Activated gamma-delta T cell (primary cell): ENCODE measurements around the gene NEUROD2.

Experiments
- DNase-seq: peaks from one replicate; lab custom pipeline; 2025; lab: John Stamatoyannopoulos, UW

NEUROD2 gene

DNA sequence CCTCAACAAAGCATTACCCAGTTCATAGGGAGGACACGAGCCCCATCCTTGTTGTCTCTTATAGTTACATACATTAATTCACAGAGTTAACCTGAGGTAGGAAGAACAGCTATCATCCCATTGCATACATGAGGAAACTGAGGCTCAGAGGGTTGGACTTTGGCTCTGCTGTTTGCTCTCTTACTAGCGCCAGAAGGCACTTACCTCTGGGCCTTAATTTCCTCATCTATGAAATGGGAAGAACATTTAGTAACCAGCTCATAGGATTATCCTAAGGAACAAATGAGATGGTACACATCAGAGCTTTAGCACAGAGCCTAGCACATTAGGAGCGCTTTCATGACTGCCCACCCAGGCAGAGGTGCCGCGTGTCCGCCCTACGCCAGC lies 27.6 kb downstream of the NEUROD2 start:
- DNase-seq, result no peak

DNA sequence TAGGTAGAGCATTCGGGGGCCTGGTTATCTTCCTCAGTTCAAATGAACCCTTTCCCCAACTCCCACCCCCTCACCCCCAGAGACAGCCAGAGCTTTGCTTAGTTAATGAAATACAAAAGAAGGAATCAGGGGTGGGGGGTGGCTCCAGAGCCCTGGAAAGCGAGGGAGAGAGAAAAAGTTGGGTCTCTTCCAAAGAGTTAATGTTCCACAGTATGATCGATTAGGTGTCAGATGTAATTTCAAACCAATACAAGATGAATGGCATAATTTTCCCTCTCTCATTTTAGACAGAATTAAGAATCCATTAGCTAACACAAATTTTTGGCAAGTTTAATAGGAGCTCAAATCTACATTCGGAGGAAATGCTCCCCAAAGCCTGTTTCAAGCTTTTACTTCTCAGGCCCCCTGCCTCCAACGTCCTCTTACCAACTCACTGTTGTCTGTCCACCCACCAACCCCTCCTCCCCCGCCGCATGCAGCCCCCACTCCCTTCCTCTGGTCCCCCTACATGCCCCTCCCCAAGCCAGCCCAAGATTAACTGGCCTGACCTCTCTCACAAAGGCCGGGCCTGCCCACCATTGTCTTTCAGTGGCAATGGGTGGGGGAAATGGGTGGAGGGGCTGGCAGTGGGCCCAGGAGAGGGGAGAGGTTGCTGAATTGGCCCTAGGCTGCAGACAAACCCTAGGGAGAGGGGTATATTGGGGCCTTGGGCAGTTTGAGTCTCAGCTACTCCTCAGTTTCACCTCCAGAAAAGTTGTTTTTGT lies 28.2 kb downstream of the NEUROD2 start:
- DNase-seq, result no peak

GRCh38 chr17:39578272-39578671 lies 29.4 kb downstream of the NEUROD2 start:
- no peak for DNase-seq

DNA sequence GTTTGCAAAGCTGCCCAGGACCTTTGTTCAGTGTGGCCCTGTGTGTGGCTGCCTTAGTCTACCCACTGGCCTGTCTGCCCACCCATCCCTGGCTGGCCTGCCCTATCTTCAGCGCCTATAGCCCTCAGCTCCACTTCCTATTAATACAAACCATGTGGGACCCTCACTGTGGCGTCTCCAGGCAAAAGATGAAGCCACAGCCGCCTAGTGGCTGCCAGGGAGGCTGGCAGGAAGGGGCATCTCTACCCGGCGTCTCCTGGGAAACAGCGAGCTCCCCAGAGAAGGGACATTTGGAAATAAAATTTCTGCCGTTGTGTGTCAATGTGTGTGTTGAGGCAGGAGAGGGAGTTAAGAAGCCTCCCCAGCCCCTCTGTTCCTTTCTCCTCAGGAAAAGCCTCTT lies 31.5 kb downstream of the NEUROD2 start:
- DNase-seq, result no peak

GRCh38 chr17:39573447-39574298 lies 34.0 kb downstream of the NEUROD2 start:
- no peak for DNase-seq

- DNase-seq, result no peak
Observed at GRCh38 chr17:39572121-39572520, 35.6 kb downstream of the NEUROD2 start.

DNA sequence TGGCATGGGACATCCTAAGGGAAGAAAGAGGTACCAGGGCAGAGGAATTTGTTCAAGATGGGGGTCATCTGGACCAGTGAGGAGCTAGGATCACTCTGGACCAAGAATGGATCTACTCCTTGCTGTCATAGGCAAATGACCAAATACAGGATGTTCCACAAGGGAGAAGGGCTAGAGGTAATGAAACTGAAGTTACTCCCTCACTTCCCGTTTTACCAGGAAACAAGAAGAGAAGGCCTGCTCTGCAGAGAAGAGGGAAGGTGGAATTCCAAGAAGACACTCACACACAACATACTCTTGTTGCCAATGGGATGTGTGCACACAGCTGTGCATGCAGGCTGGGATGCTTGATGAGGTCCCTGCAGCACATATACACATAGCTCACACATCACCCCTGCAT lies 38.6 kb downstream of the NEUROD2 start:
- DNase-seq, result no peak

GRCh38 chr17:39568702-39569101 lies 39.0 kb downstream of the NEUROD2 start:
- no peak for DNase-seq

- DNase-seq, result no peak
Observed at GRCh38 chr17:39566094-39566850, 41.4 kb downstream of the NEUROD2 start.

DNA sequence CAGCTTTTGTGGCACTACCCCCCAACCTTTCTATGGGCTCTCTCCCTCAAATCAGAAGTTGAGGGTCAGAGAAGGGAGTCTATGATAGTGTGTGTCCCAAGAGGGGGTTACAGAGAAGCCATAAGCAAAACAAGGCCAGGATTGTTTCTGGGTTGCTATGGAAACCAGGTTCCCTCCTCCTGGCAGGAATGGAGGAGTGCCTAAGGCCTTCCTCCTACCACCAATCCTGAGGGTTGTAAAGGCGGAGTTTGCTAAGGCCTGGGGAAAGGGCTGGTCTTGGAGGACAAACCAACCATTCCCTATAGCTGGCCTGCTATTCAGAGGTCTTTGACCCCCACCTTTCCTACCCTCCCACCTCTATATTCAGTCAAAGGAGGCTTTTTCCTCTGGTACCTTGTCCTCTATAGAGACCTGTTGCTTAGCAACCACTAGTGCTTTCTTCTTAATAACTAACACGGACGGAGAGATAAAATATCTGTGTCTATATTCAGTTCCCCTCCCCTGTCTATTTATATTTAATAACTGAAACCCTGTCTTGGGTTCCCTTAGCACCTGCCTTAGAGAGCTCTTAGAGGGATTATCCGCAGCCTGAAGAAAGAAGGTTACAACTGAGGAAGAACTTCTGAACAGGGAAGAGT lies 43.4 kb downstream of the NEUROD2 start:
- no peak for DNase-seq

- DNase-seq, result no peak
Observed at GRCh38 chr17:39563476-39563875, 44.2 kb downstream of the NEUROD2 start.

- no peak for DNase-seq
Observed at GRCh38 chr17:39562976-39563375, 44.7 kb downstream of the NEUROD2 start.

- DNase-seq, result no peak
Observed at GRCh38 chr17:39562395-39562794, 45.3 kb downstream of the NEUROD2 start.

- no peak for DNase-seq
Observed at GRCh38 chr17:39556423-39556822, 51.3 kb downstream of the NEUROD2 start.

DNA sequence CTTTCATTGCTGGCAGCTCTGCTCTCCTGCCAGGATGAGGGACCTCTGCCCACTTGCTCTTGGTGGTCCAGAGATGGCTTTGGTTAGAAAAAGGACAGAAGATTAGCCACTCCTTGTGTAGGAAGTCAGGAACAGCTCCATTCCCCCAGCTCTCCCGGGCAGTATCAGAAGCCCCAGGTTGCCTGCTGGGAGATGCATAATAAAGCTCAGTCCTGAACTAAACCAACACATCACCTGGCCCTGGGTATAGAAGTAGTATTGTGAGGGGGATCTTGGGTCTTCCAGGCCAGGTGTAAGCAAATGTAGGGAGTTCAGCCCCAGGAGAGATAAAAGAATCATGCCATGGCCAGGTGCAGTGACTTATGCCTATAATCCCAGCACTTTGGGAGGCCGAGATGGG lies 52.4 kb downstream of the NEUROD2 start:
- no peak for DNase-seq
